NOMO-1 treated with DMSO at 0.1 percent for 48 hours (cell line): Measurements from ENCODE around the gene PDLIM3.
"Not testable (repeated sequence)": the region's sequence is repeated elsewhere in the genome, so short reads cannot be mapped to it uniquely, and the experiment has no call there.

ENCODE experiments used
- DNase-seq: peaks from one replicate; lab custom pipeline; 2025; ENCODE audit not compliant: unreplicated experiment; lab: John Stamatoyannopoulos, UW

The PDLIM3 gene

DNA sequence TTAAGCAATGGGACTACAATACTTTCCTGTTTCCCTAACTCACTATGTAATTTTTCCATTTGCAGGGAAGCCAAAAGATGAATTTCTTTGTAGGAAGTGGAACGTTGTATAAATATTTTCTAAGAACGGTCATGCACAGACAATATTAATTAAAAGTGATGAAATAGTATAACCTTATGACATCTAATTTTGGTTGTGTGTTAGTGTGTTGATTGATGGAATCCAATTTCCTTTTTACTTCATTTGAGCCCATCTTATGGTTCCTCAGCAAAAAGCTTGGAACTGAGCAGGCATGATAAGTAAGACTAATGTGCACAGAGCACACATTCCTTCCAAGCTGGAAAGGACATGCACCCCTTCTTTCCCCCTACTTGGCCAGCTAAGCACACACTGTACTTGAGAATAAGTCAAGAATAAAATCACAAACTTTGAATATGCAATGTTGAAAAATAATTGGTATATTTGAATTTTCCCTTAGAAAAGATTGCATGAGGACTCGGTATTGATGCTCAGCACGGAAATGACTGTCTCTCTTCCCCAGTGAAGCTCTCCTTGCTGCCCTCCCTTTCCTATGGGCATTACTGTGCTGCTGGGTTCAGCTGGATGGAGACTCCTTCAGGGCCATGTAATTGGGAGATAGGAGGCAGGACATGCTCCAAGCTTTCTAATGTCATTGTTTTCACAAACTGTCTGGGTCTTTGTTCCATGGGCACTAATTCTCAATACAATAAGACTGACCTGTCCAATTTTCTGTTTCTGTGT is 19.2 kb upstream of the PDLIM3 start:
- DNase-seq: no peak

DNA sequence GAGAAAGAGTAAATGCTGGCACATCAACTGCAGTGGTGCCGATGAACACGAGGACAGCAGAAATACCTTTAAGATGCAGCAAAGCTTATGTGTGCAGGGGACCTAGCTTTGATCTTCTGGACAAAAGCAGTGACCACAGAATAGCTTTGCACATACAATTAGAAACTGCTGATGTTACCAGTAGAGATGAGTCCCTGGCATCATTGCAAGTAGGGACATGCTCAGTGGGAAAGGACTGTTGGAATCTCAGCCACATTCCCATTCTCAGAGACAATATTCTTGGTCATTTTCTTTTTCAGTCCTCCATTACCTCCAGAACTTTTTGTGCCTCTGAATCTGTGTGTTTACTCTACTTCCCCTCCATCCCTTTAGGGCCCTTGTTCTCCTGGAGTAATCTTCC is 16.9 kb upstream of the PDLIM3 start:
- no peak for DNase-seq

GRCh38 chr4:185550933-185551332 is 15.6 kb upstream of the PDLIM3 start:
- no peak for DNase-seq

DNA sequence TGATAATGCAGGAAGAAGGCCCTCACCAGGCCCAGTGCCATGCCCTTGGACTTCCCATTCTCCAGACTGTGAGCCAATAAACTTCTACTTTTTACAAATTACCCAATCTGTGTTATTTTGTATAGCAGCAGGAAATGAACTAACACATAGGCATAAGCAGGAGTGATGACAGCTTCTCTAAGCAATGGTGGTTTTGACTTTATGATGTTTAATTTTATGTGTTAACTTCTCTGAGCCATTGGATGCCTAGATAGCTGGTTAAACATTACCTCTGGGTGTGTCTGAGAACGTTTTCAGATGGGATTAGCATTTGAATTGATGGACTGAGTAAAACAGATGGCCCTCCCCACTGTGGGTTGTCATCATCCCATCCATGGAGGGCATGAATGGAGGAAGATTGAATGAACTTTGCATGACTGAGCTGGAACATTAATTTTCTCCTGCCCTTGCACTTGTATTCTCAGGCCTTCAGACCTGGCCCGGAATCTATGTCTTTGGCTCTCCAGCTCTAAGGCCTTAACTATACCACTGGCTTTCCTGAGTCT is 13.9 kb upstream of the PDLIM3 start:
- DNase-seq: no peak

DNA sequence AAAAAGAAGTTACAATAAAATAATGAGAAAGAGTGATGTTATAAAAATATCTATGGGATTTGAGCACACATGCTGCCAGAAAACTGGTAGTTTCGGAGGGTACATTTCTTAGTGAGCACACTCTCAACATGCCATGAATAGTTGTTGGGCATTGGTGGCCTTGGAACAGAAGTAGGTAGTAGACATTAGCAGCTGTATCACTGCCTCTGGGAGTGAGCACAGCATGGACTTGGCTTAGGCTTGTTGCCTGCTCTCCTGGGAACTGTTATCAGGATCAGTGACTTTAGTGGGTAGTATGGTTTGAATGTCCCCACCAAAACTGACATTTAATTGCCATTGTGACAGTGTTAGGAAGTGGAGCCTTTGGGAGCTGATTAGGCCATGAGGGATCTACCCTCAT is 13.3 kb upstream of the PDLIM3 start:
- DNase-seq: no peak

DNA sequence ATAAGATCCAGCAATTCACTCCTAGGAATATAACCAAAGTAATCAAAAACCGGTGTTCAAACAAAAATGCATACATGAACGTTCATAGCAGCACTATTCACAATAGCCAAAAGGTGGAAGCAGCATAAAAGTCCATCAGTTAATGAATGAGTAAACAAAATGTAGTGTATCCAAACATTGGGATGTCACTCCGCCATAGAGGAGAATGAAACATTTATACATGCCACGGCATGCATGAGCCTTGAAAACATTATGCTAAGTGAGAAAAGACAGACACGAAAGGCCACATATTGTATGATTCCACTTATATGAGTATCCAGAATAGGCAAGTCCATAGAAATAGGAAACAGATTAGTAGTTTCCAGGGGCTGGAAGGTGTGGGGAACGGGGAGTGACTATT is 11.0 kb upstream of the PDLIM3 start:
- no peak for DNase-seq

GRCh38 chr4:185542626-185543315 is 7.5 kb upstream of the PDLIM3 start:
- no peak for DNase-seq

DNA sequence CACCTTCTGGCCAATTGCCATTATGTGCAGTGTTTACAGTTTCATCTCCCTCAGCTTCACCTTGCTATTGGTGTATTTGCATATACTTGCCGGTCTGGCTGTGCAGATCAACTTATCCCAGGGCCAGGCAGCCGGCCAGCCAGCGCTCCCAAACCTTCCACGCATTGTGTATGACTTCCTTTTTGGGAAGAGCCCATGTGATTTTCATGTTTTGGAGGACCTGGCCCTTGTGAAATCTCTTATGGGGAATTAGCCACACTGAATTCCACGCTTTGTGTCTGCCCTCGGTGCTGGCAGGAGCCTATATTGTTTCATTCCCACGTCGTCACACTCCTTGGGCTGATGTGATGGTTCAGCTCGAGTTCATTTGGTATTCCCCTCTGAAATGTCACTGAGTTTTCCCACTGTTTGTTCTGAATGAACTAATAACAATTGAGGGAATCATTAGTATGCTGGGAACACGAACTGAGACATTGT is 6.0 kb upstream of the PDLIM3 start:
- DNase-seq: no peak

DNA sequence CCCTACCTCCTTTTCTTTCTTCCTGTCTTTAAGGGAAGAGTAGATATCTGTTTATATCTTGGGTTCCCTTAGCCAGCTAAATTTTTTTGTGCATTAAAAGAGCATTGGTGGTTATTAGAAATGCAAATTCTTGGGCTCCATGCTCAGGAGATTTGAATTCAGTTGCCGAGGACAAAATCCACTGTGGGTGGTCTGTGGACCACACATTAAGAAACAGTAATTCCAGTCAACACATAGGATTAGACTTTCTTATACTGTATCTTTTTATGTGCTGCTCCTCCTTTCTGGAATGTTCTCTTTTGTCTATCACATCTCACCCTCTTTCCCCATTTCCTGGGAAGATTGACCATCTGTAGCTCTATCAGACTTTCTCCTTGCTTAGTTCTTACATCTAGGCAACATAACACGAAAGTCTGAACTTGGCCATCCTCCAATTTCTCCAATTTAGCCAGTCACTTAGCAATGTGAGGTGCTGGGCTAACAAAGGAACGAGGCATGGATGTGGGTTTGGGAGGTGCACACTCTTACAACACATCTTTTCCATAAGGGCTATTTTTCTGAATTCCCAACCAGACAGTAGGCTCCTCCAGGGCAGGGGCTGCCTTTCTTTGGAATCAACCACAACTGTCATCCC is 5.3 kb upstream of the PDLIM3 start:
- no peak for DNase-seq

GRCh38 chr4:185540040-185540439 is 4.7 kb upstream of the PDLIM3 start:
- no peak for DNase-seq

DNA sequence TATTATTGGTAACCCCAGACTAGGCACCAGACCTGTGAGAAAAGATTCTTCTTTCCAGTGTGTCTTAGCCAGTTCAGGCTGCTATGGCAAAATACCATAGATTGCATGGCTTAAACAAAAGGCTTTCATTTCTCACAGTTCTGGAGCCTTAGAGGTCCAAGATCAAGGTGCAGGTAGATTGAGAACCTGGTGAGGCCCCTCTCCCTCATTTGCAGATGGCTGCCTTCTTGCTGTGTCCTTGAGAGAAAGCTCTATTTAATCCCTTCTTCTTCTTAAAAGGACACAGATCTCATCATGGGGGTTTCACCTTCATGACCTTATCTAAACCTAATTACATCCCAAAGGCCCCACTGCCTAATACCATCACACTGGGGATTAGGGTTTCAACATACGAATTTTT is 3.5 kb upstream of the PDLIM3 start:
- no peak for DNase-seq

- no peak for DNase-seq
Measured at GRCh38 chr4:185536411-185536709, 1.1 kb upstream of the PDLIM3 start.

- DNase-seq: no peak
Measured at GRCh38 chr4:185535612-185536410, 504 bp upstream of the PDLIM3 start.

DNA sequence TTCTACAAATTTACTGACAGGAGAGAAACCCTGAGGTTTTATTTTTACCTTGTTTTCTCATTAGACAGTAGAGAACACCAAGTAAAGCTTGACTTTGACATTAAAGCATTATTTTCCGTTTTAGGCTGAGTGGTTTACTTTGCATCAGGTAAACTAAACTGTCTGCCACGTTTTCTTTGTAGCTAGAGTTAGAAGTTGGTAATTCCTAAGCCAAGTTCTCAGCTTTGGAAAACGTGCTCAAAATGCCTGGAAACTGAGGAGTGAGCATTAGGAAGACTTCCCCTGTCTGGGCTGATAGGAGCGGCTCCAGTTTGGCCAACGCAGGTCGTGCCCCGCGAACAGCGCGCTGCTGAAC is 819 bp downstream of the PDLIM3 start:
- DNase-seq: no peak

GRCh38 chr4:185532795-185533324 is 2.4 kb downstream of the PDLIM3 start:
- no peak for DNase-seq

DNA sequence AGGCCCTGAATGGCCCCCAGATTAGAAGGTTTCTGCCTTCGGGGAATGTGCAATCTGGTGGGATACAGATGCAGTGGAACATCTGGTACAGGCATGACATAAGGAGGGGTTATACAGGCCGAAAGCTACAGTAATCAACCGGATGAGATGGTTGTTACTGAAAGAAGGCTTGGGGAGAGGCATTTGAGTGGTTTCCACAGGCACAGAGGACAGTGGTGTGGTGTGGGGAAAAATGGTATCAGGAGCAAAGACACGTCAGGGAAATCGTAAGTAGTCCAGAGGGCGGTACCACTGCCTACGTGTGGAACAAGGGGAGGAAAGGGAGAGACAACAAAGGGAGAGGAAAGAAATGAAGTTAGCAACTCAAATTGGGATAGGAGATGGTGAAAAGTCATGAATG is 3.0 kb downstream of the PDLIM3 start:
- no peak for DNase-seq

DNA sequence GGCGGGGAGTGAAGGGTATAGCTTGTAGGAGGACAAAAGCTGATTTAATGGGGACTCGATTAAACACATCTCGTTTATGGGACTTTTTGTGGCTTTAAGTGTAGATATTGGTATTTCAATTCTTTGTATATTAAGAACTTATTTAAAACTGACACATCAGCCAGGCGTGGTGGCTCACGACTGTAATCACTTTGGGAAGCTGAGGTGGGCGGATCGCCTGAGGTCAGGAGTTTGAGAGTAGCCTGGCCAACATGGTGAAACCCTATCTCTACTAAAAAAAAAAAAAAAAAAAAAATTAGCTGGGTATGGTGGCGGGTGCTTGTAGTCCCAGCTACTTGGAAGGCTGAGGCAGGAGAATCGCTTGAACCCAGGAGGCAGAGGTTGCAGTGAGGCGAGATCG is 3.7 kb downstream of the PDLIM3 start:
- DNase-seq: not testable (repeated sequence)

DNA sequence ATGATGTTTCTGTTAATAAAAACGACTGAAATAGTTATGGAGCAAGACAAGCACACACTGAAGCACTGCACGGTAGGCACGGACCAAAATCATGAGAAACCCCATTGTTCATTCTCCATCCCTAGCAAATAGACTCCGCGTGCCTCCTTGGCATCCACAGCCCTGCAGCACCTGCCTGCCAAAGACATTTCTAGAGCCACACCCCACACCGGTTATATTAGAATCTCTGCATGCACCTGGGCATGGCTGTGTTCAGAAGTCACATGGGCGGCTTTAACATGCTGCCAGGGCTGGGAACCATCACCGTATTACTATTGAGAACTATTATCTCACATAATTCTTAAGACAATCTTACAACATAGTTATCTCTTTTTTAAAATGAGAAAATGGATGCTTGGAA is 5.9 kb downstream of the PDLIM3 start:
- no peak for DNase-seq

DNA sequence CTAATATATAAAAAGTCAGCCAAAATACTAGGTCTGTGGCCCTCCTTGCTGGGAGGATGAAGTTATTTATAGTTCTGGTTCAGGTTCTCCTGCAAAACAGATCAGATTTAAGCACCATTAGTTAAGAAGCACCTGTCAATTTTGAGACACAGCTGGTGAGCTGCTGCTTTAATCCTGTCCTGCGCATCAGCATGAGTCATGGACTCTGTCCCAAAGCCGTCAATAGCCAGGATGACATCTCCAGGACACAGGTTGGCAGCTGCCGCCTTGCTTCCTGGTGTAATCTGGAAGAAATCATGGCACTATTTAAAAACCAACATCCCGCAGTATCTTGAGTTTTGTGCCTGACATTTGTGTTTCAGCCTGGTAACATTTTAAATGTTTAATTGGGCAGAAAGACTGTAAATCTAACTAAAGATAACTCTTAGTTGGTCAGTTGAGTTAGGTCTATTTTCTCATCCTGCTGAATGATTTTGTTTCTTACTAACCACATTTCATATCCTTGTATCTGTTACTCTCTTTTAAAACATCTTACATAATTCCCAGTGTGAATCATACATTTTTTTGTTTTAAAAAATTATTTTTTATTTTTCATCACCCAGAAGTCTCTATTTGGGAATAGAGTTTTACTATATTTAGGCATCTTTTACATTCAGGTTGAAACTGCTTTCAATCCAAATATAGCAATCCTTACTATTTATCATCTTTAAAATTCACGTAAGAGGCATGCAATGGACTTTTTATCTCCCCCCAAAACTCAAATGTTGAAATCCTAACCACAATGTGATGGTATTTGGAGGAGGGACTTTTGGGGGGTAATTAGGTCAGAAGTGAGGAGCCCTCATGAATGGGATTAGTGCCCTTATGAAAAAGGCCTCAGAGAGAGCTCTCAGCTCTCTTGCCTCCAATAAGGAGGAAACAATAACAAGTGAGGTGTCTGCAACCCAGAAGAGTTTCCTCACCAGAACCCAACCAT is 10.1 kb downstream of the PDLIM3 start:
- no peak for DNase-seq

DNA sequence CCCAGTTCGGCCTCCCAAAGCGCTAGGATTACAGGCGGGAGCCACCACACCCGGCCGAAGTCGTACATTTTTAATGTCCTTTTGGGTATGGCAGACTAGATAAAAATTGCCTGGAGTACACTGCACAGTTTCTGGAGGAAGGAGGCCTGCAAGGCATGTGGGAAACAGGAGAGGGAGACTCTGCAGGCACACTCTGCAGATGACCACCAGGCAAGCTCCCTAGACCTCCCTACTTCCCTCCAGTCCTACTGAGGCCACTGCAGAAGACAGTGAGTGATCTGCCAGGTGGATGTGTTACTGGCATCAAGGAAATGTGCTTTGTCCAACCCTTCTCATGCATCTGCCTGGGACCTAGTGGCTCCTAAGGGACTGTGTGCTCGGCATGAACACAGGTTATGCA is 11.4 kb downstream of the PDLIM3 start:
- no peak for DNase-seq
